ENCODE results near the gene PSMA5. TPM values are rescaled to one million over a fixed set of nuclear protein-coding genes. Genes with fewer than 3 reads are reported as not detected.

Gene PSMA5
- polyA plus RNA-seq, 1 experiment, result 151 TPM

DNA sequence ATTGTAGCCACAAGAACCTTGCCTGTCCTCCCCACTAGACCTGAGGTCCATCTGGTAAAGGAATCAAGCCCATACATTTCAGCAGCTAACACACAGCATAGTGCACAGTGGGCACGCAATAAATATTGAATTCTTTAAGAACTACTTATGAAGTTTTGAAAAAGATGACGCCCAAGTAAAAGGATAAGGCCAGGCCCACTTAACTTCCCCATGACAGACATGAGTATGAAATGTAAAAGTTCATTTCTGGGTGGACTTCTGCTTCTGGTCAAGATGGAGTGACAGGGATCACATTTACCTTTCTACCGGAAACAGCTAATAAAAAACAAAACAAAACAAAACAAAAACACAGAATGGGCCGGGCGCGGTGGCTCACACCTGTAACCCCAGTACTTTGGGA is 54.0 kb downstream of the PSMA5 start:
- no peaks in the 10 kb centered on the region for H3K27me3 ChIP-seq (ENCODE audit: control insufficient read depth, insufficient read depth, low read length)
- ChIA-PET CTCF (interaction anchor here (1.5 kb wide), 1 partner anchor 171 kb away, joined by 4 read pairs; no protein-coding TSS in a partner anchor), POLR2A (interaction anchor here (0.7 to 1.5 kb wide), 3 partner anchors 95 to 160 kb away, joined by 3 to 4 read pairs (median 3); no protein-coding TSS in a partner anchor)
- no peak for DNase-seq (ENCODE audit: low read depth, low spot score)
- no peaks in the 10 kb centered on the region; the same call in 1 of the 2 replicates for H3K9me3 ChIP-seq (ENCODE audit: control insufficient read depth, insufficient read depth, low read length)
- H3K4me3 ChIP-seq (ENCODE audit: low read depth, low read length), result no peak overlapping the region
- TF ChIP-seq, protein P1, sequence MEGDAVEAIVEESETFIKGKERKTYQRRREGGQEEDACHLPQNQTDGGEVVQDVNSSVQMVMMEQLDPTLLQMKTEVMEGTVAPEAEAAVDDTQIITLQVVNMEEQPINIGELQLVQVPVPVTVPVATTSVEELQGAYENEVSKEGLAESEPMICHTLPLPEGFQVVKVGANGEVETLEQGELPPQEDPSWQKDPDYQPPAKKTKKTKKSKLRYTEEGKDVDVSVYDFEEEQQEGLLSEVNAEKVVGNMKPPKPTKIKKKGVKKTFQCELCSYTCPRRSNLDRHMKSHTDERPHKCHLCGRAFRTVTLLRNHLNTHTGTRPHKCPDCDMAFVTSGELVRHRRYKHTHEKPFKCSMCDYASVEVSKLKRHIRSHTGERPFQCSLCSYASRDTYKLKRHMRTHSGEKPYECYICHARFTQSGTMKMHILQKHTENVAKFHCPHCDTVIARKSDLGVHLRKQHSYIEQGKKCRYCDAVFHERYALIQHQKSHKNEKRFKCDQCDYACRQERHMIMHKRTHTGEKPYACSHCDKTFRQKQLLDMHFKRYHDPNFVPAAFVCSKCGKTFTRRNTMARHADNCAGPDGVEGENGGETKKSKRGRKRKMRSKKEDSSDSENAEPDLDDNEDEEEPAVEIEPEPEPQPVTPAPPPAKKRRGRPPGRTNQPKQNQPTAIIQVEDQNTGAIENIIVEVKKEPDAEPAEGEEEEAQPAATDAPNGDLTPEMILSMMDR (IDR thresholded peaks at IDR 0.05; ENCODE audit: low read depth, low read length), result no peak
- H3K27ac ChIP-seq (ENCODE audit: low read depth, low read length), result peak overlapping the region; percentile 94

DNA sequence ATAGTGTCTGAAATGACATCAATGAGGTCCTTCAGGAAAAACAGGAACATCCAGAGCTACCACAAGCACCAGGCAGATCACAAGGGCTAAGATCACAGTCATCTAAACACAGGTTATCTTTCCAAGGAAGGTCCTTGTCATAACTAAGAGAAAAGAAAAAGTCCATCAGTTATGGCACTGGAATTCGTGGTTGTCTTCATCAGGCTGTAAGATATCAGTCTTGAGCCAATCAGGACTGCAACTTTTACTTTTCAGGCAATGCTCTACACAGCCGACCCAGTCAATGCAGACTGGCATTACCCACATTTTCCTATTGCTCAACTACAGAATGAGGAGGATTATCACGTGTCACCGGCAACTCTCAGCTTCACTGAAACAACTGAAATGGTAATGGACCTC is 54.9 kb downstream of the PSMA5 start:
- Histone ChIP-seq H3K27ac (ENCODE audit: low read depth, low read length) (peak overlapping the region; percentile 94), H3K4me3 (ENCODE audit: low read depth, low read length) (peak overlapping the region; percentile 43), H3K9me3 (ENCODE audit: control insufficient read depth, insufficient read depth, low read length) (no peaks in the 10 kb centered on the region; the same call in 1 of the 2 replicates), H3K27me3 (ENCODE audit: control insufficient read depth, insufficient read depth, low read length) (no peaks in the 10 kb centered on the region)
- POLR2A ChIA-PET, result interaction anchor here (0.8 to 1.8 kb wide), 6 partner anchors 8 to 95 kb away, joined by 3 to 9 read pairs (median 4); partner anchors contain the start of gene SORT1
- DNase-seq (ENCODE audit: low read depth, low spot score), result no peak
- CTCF ChIA-PET, result interaction anchor here (0.6 to 1.5 kb wide), 3 partner anchors 107 to 272 kb away, joined by 3 to 8 read pairs (median 4); no protein-coding TSS in a partner anchor
- TF ChIP-seq, protein P1 (IDR thresholded peaks at IDR 0.05; ENCODE audit: low read depth, low read length), result no peak

DNA sequence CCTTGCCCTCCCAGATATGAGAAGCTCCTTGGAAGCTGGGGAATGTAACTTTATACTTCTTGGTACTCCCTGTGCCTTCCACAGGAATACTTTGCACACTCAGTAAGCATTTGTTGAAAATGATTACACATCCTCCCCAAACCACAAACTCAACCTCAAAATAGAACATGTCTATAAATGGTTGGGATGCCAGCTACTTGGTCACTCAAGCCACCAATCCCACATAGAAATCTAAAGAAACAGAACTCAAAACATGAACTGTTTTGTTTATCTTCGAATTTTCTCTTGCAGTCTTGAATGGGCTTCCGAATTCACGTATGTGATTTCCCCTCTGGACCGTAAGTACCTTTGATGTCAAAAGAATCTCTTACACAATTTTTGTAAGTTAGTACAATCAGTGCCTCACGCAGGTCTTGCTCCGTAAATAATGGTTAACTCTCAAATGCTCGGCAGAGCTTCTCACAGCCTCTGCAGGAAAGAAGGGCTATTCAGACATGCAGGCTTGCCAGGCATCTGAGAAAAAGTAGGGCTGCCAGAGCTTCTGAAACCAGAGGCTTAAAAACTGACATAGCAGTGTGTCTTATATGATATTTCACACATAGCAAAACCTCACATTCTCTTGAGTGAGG is 55.4 kb downstream of the PSMA5 start:
- peak overlapping the region; percentile 43 for H3K4me3 ChIP-seq (ENCODE audit: low read depth, low read length)
- POLR2A ChIA-PET, result interaction anchor here (0.6 to 1.8 kb wide), 9 partner anchors 9 to 271 kb away, joined by 3 to 9 read pairs (median 4); partner anchors contain the start of gene SORT1
- H3K27me3 ChIP-seq (ENCODE audit: control insufficient read depth, insufficient read depth, low read length), result no peaks in the 10 kb centered on the region
- peak; percentile 90 for DNase-seq (ENCODE audit: low read depth, low spot score)
- no peaks in the 10 kb centered on the region; the same call in 1 of the 2 replicates for H3K9me3 ChIP-seq (ENCODE audit: control insufficient read depth, insufficient read depth, low read length)
- CTCF ChIA-PET, result interaction anchor here (0.6 to 1.5 kb wide), 4 partner anchors 94 to 271 kb away, joined by 3 to 8 read pairs (median 4); no protein-coding TSS in a partner anchor
- TF ChIP-seq, protein P1 (IDR thresholded peaks at IDR 0.05; ENCODE audit: low read depth, low read length), result no peak
- H3K27ac ChIP-seq (ENCODE audit: low read depth, low read length), result peak overlapping the region; percentile 94

GRCh38 chr1:109369167-109369746 is 57.0 kb downstream of the PSMA5 start:
- TF ChIP-seq, protein P1 (IDR thresholded peaks at IDR 0.05; ENCODE audit: low read depth, low read length), result no peak
- Histone ChIP-seq H3K4me3 (ENCODE audit: low read depth, low read length) (no peak overlapping the region), H3K27me3 (ENCODE audit: control insufficient read depth, insufficient read depth, low read length) (no peaks in the 10 kb centered on the region), H3K9me3 (ENCODE audit: control insufficient read depth, insufficient read depth, low read length) (no peaks in the 10 kb centered on the region), H3K27ac (ENCODE audit: low read depth, low read length) (no peak overlapping the region)
- POLR2A ChIA-PET, result no interaction called here
- CTCF ChIA-PET, result no interaction called here
- DNase-seq (ENCODE audit: low read depth, low spot score), result no peak

GRCh38 chr1:109368464-109368863 is 57.8 kb downstream of the PSMA5 start:
- TF ChIP-seq, protein P1 (IDR thresholded peaks at IDR 0.05; ENCODE audit: low read depth, low read length), result peak; percentile 17; the same call in 1 of the 2 replicates
- ChIA-PET CTCF (no interaction called here), POLR2A (no interaction called here)
- DNase-seq (ENCODE audit: low read depth, low spot score), result no peak
- no peak overlapping the region for H3K27ac ChIP-seq (ENCODE audit: low read depth, low read length)
- H3K4me3 ChIP-seq (ENCODE audit: low read depth, low read length), result no peak overlapping the region
- no peaks in the 10 kb centered on the region for H3K9me3 ChIP-seq (ENCODE audit: control insufficient read depth, insufficient read depth, low read length)
- H3K27me3 ChIP-seq (ENCODE audit: control insufficient read depth, insufficient read depth, low read length), result no peaks in the 10 kb centered on the region

All from AG04450 (cell line).